Fibroblast of lung (primary cell): ENCODE data around the gene STXBP4.

Experiments used
- CTCF ChIP-seq, 2 donors: IDR thresholded peaks in 1 of 2; conservative IDR thresholded peaks in 1 of 2; 1 replicate in 1 of 2; 2 replicates in 1 of 2; pipeline ENCODE4 v1.5.1; 2011 to 2012; ENCODE audit warnings: low read length in 2 of 2, control low read depth in 1 of 2, inconsistent platforms in 1 of 2, low read depth in 1 of 2, mild to moderate bottlenecking in 1 of 2
- EZH2 ChIP-seq: IDR thresholded peaks from 2 replicates; pipeline ENCODE4 v1.5.1; 2012; ENCODE audit warnings: low read length, control low read depth, mild to moderate bottlenecking; ENCODE audit errors: missing control alignments

- TF ChIP-seq CTCF (conservative IDR thresholded peaks at IDR 0.05 in 1 of 2, IDR thresholded peaks at IDR 0.05 in 1 of 2; ENCODE audit: low read depth in 1 of 2, low read length in 2 of 2) (no peak), EZH2 (no peak)
Observed at GRCh38 chr17:55190748-55191147, 222.2 kb downstream of the STXBP4 start.
